MG63 (cell line): ENCODE results near the gene KSR2. TPM values are rescaled to one million over a fixed set of nuclear protein-coding genes. Genes with fewer than 3 reads are reported as not detected.
A peak's percentile ranks its signal among the peaks of the same experiment; 100 is the strongest.

Experiments
- DNase-seq: peaks from one replicate; pipeline ENCODE4 v3.0.0-alpha.2; 2020
- H3K27me3 ChIP-seq: fragments of 250-450 bp; sonication (Bioruptor Pico); 2 replicates; pipeline ENCODE4 v1.5.1; 2020; ENCODE audit warnings: mild to moderate bottlenecking, moderate library complexity
- H3K36me3 ChIP-seq: fragments of 250-450 bp; sonication (Bioruptor Pico); 2 replicates; pipeline ENCODE4 v1.5.1; 2020; ENCODE audit warnings: mild to moderate bottlenecking, moderate library complexity
- H3K4me3 ChIP-seq: fragments of 250-450 bp; sonication (Bioruptor Pico); 2 replicates; pipeline ENCODE4 v1.5.1; 2020; ENCODE audit warnings: mild to moderate bottlenecking, moderate library complexity
- H3K9me3 ChIP-seq: fragments of 250-450 bp; sonication (Bioruptor Pico); 2 replicates; pipeline ENCODE4 v1.5.1; 2020; ENCODE audit warnings: mild to moderate bottlenecking, moderate library complexity
- total RNA-seq: library from RNA; depleted of rRNA; stranded (reverse); fragments of >200 nt; shearing (Covaris generic); gene quantifications from 2 replicates; pipeline ENCODE4 v1.2.3, GENCODE V29; 2014; ENCODE audit warnings: low replicate concordance

KSR2 gene
- total RNA-seq, 1 experiment from 2014 or later: not detected

- H3K36me3 ChIP-seq: no peaks in the 10 kb centered on the region
- no peak for DNase-seq
- no peaks in the 10 kb centered on the region for H3K9me3 ChIP-seq
- no peak overlapping the region for H3K4me3 ChIP-seq
- H3K27me3 ChIP-seq: 0 out of 2 replicates have a peak, but pooled peaks cover 5% of the 10 kb centered on the region
Measured at GRCh38 chr12:117853600-117853999, 115.2 kb downstream of the KSR2 start.

GRCh38 chr12:117850048-117850447 lies 118.7 kb downstream of the KSR2 start:
- Histone ChIP-seq H3K4me3 (no peak overlapping the region), H3K9me3 (no peaks in the 10 kb centered on the region), H3K36me3 (no peaks in the 10 kb centered on the region), H3K27me3 (peaks cover 2% of the 10 kb centered on the region; the same call in 1 of the 2 replicates)
- peak; percentile 17 for DNase-seq

- Histone ChIP-seq H3K36me3 (no peaks in the 10 kb centered on the region), H3K27me3 (peaks cover 2% of the 10 kb centered on the region; the same call in 1 of the 2 replicates), H3K9me3 (no peaks in the 10 kb centered on the region), H3K4me3 (no peak overlapping the region)
- DNase-seq: no peak
Measured at GRCh38 chr12:117847371-117847770, 121.4 kb downstream of the KSR2 start.

- no peaks in the 10 kb centered on the region for H3K36me3 ChIP-seq
- H3K4me3 ChIP-seq: no peak overlapping the region
- H3K9me3 ChIP-seq: no peaks in the 10 kb centered on the region
- no peak for DNase-seq
- H3K27me3 ChIP-seq: peaks cover 2% of the 10 kb centered on the region
Measured at GRCh38 chr12:117845271-117845904, 123.4 kb downstream of the KSR2 start.

- H3K27me3 ChIP-seq: no peaks in the 10 kb centered on the region; the same call in none of the 2 replicates
- DNase-seq: no peak
- no peaks in the 10 kb centered on the region for H3K9me3 ChIP-seq
- H3K36me3 ChIP-seq: no peaks in the 10 kb centered on the region
- no peak overlapping the region for H3K4me3 ChIP-seq
Measured at GRCh38 chr12:117844114-117844830, 124.5 kb downstream of the KSR2 start.

- H3K36me3 ChIP-seq: no peaks in the 10 kb centered on the region
- no peaks in the 10 kb centered on the region; the same call in none of the 2 replicates for H3K27me3 ChIP-seq
- no peaks in the 10 kb centered on the region for H3K9me3 ChIP-seq
- no peak for DNase-seq
- no peak overlapping the region for H3K4me3 ChIP-seq
Measured at GRCh38 chr12:117842630-117843029, 126.2 kb downstream of the KSR2 start.

GRCh38 chr12:117842220-117842619 lies 126.6 kb downstream of the KSR2 start:
- H3K36me3 ChIP-seq: no peaks in the 10 kb centered on the region
- H3K27me3 ChIP-seq: no peaks in the 10 kb centered on the region; the same call in none of the 2 replicates
- no peak for DNase-seq
- H3K4me3 ChIP-seq: no peak overlapping the region
- no peaks in the 10 kb centered on the region for H3K9me3 ChIP-seq

GRCh38 chr12:117837737-117838050 lies 131.1 kb downstream of the KSR2 start:
- Histone ChIP-seq H3K36me3 (no peaks in the 10 kb centered on the region), H3K9me3 (no peaks in the 10 kb centered on the region), H3K27me3 (no peaks in the 10 kb centered on the region; the same call in 1 of the 2 replicates), H3K4me3 (no peak overlapping the region)
- DNase-seq: no peak

GRCh38 chr12:117836999-117837736 lies 131.6 kb downstream of the KSR2 start:
- no peaks in the 10 kb centered on the region; the same call in 1 of the 2 replicates for H3K27me3 ChIP-seq
- H3K36me3 ChIP-seq: no peaks in the 10 kb centered on the region
- H3K4me3 ChIP-seq: no peak overlapping the region
- DNase-seq: peak; percentile 46
- no peaks in the 10 kb centered on the region for H3K9me3 ChIP-seq

- no peaks in the 10 kb centered on the region for H3K9me3 ChIP-seq
- H3K36me3 ChIP-seq: no peaks in the 10 kb centered on the region
- no peak for DNase-seq
- H3K27me3 ChIP-seq: no peaks in the 10 kb centered on the region
- no peak overlapping the region for H3K4me3 ChIP-seq
Measured at GRCh38 chr12:117836476-117836875, 132.3 kb downstream of the KSR2 start.

- H3K36me3 ChIP-seq: no peaks in the 10 kb centered on the region
- no peaks in the 10 kb centered on the region for H3K9me3 ChIP-seq
- H3K4me3 ChIP-seq: no peak overlapping the region
- H3K27me3 ChIP-seq: no peaks in the 10 kb centered on the region
- no peak for DNase-seq
Measured at GRCh38 chr12:117835156-117835555, 133.6 kb downstream of the KSR2 start.

GRCh38 chr12:117832459-117833457 lies 136.0 kb downstream of the KSR2 start:
- no peak for DNase-seq
- H3K9me3 ChIP-seq: peaks cover 7% of the 10 kb centered on the region
- no peak overlapping the region for H3K4me3 ChIP-seq
- no peaks in the 10 kb centered on the region for H3K36me3 ChIP-seq
- H3K27me3 ChIP-seq: no peaks in the 10 kb centered on the region

- Histone ChIP-seq H3K4me3 (no peak overlapping the region), H3K27me3 (no peaks in the 10 kb centered on the region), H3K9me3 (peaks cover 7% of the 10 kb centered on the region), H3K36me3 (no peaks in the 10 kb centered on the region)
- DNase-seq: no peak
Measured at GRCh38 chr12:117830471-117830870, 138.3 kb downstream of the KSR2 start.

GRCh38 chr12:117829108-117829507 lies 139.7 kb downstream of the KSR2 start:
- Histone ChIP-seq H3K36me3 (no peaks in the 10 kb centered on the region), H3K4me3 (no peak overlapping the region), H3K27me3 (no peaks in the 10 kb centered on the region), H3K9me3 (peaks cover 7% of the 10 kb centered on the region)
- no peak for DNase-seq

- peaks cover 7% of the 10 kb centered on the region for H3K9me3 ChIP-seq
- H3K4me3 ChIP-seq: no peak overlapping the region
- DNase-seq: no peak
- no peaks in the 10 kb centered on the region for H3K27me3 ChIP-seq
- H3K36me3 ChIP-seq: no peaks in the 10 kb centered on the region
Measured at GRCh38 chr12:117827660-117828059, 141.1 kb downstream of the KSR2 start.

- no peak for DNase-seq
- Histone ChIP-seq H3K4me3 (no peak overlapping the region), H3K36me3 (no peaks in the 10 kb centered on the region), H3K27me3 (no peaks in the 10 kb centered on the region), H3K9me3 (peaks cover 7% of the 10 kb centered on the region)
Measured at GRCh38 chr12:117825827-117826226, 143.0 kb downstream of the KSR2 start.
